Measurements from ENCODE around the gene USP40.

The USP40 gene

DNA sequence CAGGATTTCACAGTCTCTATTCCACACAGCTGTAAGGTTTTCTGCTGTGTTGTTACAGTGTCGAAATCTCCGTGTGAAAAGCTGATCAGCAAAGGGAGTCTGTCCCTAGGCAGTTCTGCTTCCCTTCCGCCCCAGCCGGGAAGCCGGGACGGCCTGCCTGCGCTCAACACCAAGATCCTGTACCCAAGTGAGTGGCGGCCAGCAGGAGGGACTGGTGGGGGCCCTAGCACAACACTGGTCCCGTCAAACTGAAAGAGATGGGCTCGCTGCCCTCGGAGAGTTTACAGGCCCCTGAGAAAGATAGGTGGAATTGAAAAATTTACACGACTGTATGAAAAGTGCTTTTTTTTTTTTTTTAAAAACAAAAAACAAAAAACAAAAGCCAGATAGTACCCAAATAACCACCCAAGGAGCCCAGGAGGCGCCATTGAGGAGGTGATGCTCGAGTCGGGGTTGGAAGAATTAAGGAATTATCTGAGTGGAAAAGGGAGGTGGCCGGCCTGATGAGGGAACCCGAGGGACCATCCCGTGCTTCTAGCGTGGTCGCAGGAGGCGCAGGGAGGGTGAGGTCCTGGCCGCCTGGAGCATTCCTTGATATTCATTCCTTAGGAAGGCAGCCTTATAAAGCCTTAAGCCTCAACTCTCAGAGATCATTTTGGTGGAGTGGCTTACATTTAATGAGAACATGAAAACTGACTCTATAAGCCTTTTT, 115.6 kb downstream of the USP40 start:
- no peak overlapping the region for H3K4me3 ChIP-seq (ENCODE audit: insufficient read depth, low read length, poor library complexity, severe bottlenecking)
- H2AFZ ChIP-seq (ENCODE audit: low read depth, low read length, severe bottlenecking): no peak overlapping the region
- no peak overlapping the region for H3K27ac ChIP-seq (ENCODE audit: low read depth, low read length)
- no peaks in the 10 kb centered on the region for H4K20me1 ChIP-seq (ENCODE audit: low read depth, low read length)
- H3K27me3 ChIP-seq (ENCODE audit: low read length): no peaks in the 10 kb centered on the region
- no peaks in the 10 kb centered on the region for H3K36me3 ChIP-seq (ENCODE audit: low read length)
- no peaks in the 10 kb centered on the region for H3K9me3 ChIP-seq (ENCODE audit: insufficient read depth, low read length)
- TF ChIP-seq EZH2phosphoT487 (conservative IDR thresholded peaks at IDR 0.05; ENCODE audit: low read length): no peak
- TF ChIP-seq, protein P1, sequence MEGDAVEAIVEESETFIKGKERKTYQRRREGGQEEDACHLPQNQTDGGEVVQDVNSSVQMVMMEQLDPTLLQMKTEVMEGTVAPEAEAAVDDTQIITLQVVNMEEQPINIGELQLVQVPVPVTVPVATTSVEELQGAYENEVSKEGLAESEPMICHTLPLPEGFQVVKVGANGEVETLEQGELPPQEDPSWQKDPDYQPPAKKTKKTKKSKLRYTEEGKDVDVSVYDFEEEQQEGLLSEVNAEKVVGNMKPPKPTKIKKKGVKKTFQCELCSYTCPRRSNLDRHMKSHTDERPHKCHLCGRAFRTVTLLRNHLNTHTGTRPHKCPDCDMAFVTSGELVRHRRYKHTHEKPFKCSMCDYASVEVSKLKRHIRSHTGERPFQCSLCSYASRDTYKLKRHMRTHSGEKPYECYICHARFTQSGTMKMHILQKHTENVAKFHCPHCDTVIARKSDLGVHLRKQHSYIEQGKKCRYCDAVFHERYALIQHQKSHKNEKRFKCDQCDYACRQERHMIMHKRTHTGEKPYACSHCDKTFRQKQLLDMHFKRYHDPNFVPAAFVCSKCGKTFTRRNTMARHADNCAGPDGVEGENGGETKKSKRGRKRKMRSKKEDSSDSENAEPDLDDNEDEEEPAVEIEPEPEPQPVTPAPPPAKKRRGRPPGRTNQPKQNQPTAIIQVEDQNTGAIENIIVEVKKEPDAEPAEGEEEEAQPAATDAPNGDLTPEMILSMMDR (IDR thresholded peaks at IDR 0.05; ENCODE audit: insufficient read depth, low read length, poor library complexity, severe bottlenecking): no peak
- no peak overlapping the region for H3K4me2 ChIP-seq (ENCODE audit: low read depth, low read length, poor library complexity, severe bottlenecking)
- no peak overlapping the region for H3K9ac ChIP-seq (ENCODE audit: low read length)
- no peaks in the 10 kb centered on the region for H3K9me2 ChIP-seq (replicated peaks; ENCODE audit: insufficient read depth, low read length)
- no peaks in the 10 kb centered on the region for H3K79me2 ChIP-seq (ENCODE audit: insufficient read depth, low read length)
- no peaks in the 10 kb centered on the region for H3F3A ChIP-seq (ENCODE audit: insufficient read depth)

DNA sequence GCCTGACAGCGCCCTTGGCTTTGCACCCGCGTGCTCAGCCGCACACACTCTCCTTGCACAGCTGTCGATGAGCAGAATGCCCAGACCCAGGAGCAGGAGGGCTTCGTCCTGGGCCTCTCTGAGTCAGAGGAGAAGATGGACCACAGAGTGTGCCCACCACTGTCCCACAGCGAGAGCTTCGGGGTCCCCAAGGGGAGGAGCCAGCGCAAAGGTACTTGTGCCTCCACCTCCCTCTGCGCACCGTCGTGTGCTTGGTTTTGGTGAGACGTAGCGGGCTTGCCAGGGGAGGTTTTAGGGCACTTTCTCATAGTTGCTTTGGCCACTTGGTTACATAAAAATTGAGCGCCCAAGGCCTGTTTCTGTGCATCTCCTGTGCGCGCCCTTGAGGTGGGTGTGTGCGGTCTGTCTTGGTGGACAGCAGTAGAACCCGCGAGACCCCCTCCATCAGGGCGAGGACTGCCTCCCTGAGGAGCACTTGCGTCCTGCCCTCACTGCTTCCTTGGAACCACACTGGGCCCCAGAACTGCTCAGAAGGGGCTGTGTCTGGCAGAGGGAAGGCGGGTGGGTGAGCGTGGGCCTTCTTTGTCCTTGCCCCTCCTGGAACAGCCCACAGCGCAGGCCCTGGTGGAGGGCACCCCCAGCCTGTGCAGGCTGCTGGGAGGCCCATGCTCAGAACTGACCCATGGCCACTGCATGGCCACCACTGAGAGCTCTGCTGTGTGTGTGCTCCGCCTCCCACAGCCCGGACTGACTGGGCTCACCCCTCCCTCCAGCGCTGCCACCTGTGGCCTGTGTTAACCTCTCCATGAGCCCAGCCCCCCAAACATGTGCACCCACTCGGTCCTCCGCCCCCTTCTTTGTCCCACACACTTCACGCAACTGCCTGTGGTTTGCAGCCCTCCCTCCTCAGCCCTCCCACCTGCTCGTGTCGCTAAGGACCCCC, 116.4 kb downstream of the USP40 start:
- H3K9me2 ChIP-seq (replicated peaks; ENCODE audit: insufficient read depth, low read length): no peaks in the 10 kb centered on the region
- TF ChIP-seq, protein P1 (IDR thresholded peaks at IDR 0.05; ENCODE audit: insufficient read depth, low read length, poor library complexity, severe bottlenecking): no peak
- no peak for TF ChIP-seq EZH2phosphoT487 (conservative IDR thresholded peaks at IDR 0.05; ENCODE audit: low read length)
- no peaks in the 10 kb centered on the region for H3K27me3 ChIP-seq (ENCODE audit: low read length)
- H3K27ac ChIP-seq (ENCODE audit: low read depth, low read length): no peak overlapping the region
- H3K4me3 ChIP-seq (ENCODE audit: insufficient read depth, low read length, poor library complexity, severe bottlenecking): no peak overlapping the region
- no peaks in the 10 kb centered on the region for H3K79me2 ChIP-seq (ENCODE audit: insufficient read depth, low read length)
- no peak overlapping the region for H3K4me2 ChIP-seq (ENCODE audit: low read depth, low read length, poor library complexity, severe bottlenecking)
- no peaks in the 10 kb centered on the region for H4K20me1 ChIP-seq (ENCODE audit: low read depth, low read length)
- no peaks in the 10 kb centered on the region for H3F3A ChIP-seq (ENCODE audit: insufficient read depth)
- no peak overlapping the region for H2AFZ ChIP-seq (ENCODE audit: low read depth, low read length, severe bottlenecking)
- H3K36me3 ChIP-seq (ENCODE audit: low read length): no peaks in the 10 kb centered on the region
- no peak overlapping the region for H3K9ac ChIP-seq (ENCODE audit: low read length)
- no peaks in the 10 kb centered on the region for H3K9me3 ChIP-seq (ENCODE audit: insufficient read depth, low read length)

DNA sequence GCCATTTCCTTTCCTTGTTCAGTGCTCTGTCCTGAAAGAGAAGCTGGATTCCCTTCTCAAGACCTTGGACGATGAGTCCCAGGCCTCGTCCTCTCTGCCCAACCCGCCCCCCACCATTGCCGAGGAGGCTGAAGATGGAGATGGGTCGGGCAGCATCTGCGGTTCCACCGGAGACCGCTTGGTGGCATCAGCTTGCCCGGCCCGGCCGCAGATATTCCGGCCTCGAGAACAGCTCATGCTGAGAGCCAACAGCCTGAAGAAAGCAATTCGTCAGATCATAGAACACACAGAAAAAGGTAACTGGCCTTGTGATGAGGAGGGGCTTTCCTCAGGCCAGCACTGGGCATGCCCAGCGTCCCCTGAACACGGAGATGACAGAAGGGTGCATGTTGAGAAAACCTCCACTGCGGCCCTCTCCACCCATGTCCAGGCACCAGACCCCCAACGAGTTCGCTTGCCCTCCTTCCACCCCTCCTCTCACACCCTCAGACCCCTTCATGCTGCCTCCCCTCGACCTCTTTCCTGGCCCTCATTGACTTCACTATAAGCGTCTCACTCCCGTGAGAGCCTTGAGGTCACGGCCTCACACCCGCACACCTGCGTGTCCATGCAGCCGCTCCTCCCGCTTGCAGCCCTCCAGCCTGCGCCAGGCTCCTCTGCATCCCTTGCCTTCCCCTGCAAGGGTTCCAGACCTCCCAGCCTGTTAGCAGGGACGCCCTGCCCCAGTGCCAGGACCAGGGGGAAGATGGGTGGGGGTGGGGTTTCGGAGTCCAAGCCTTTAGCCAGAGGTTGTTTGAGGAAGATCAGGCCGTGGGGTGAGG, 117.3 kb downstream of the USP40 start:
- H3K9me2 ChIP-seq (replicated peaks; ENCODE audit: insufficient read depth, low read length): no peaks in the 10 kb centered on the region
- H3K27ac ChIP-seq (ENCODE audit: low read depth, low read length): no peak overlapping the region
- H3K27me3 ChIP-seq (ENCODE audit: low read length): no peaks in the 10 kb centered on the region
- no peaks in the 10 kb centered on the region for H3K79me2 ChIP-seq (ENCODE audit: insufficient read depth, low read length)
- no peaks in the 10 kb centered on the region for H4K20me1 ChIP-seq (ENCODE audit: low read depth, low read length)
- H3F3A ChIP-seq (ENCODE audit: insufficient read depth): no peaks in the 10 kb centered on the region
- no peaks in the 10 kb centered on the region for H3K9me3 ChIP-seq (ENCODE audit: insufficient read depth, low read length)
- no peak overlapping the region for H3K4me3 ChIP-seq (ENCODE audit: insufficient read depth, low read length, poor library complexity, severe bottlenecking)
- no peak overlapping the region for H2AFZ ChIP-seq (ENCODE audit: low read depth, low read length, severe bottlenecking)
- no peak overlapping the region for H3K4me2 ChIP-seq (ENCODE audit: low read depth, low read length, poor library complexity, severe bottlenecking)
- no peak overlapping the region for H3K9ac ChIP-seq (ENCODE audit: low read length)
- no peaks in the 10 kb centered on the region for H3K36me3 ChIP-seq (ENCODE audit: low read length)
- TF ChIP-seq EZH2phosphoT487 (conservative IDR thresholded peaks at IDR 0.05; ENCODE audit: low read length): no peak
